Gastrocnemius medialis (tissue), 4 donors: ENCODE data around the gene NAA30.

Experiments used
- POLR2A ChIP-seq, 2 donors: fragments of 450-650 bp; IDR thresholded peaks; one replicate each; pipeline ENCODE4 v1.6.1; 2017; ENCODE audit warnings: antibody characterized with exemption in 2 of 2, mild to moderate bottlenecking in 2 of 2, moderate library complexity in 2 of 2
- TF ChIP-seq, protein P1 (sequence below), 5 experiments: fragments of 450-650 bp in 3 of 5; fragments of 200-600 bp in 2 of 5; sonication (generic) in 2 of 5; IDR thresholded peaks in 4 of 5; conservative IDR thresholded peaks in 1 of 5; 1 replicate in 4 of 5; 2 replicates in 1 of 5; pipeline ENCODE4 v1.5.1; 2016 to 2019; ENCODE audit warnings: antibody characterized with exemption in 5 of 5, mild to moderate bottlenecking in 3 of 5, moderate library complexity in 3 of 5

DNA sequence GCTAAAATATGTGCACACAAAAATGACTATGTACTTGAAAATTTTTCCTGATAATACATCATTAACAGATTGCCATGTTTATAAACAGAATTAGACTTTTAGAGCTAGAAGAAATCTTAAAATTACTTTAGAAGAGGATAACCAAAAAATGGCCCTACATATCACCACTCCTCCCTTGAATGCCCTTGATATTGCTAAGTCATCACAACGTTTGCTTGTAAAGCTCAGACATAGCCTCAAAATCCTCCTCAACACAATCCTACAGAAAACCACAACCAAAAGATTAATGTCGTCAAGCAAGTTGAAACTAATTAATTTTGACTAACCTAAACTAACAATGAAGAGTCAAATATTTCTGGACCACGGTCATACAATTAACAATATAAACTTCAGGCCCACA, 19.4 kb upstream of the NAA30 start:
- TF ChIP-seq, protein P1, sequence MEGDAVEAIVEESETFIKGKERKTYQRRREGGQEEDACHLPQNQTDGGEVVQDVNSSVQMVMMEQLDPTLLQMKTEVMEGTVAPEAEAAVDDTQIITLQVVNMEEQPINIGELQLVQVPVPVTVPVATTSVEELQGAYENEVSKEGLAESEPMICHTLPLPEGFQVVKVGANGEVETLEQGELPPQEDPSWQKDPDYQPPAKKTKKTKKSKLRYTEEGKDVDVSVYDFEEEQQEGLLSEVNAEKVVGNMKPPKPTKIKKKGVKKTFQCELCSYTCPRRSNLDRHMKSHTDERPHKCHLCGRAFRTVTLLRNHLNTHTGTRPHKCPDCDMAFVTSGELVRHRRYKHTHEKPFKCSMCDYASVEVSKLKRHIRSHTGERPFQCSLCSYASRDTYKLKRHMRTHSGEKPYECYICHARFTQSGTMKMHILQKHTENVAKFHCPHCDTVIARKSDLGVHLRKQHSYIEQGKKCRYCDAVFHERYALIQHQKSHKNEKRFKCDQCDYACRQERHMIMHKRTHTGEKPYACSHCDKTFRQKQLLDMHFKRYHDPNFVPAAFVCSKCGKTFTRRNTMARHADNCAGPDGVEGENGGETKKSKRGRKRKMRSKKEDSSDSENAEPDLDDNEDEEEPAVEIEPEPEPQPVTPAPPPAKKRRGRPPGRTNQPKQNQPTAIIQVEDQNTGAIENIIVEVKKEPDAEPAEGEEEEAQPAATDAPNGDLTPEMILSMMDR (IDR thresholded peaks at IDR 0.05 in 4 of 5, conservative IDR thresholded peaks at IDR 0.05 in 1 of 5) = no peak
- no peak for TF ChIP-seq POLR2A (IDR thresholded peaks at IDR 0.05)
